ENCODE measurements around the gene ARHGAP15.

The ARHGAP15 gene

GRCh38 chr2:143254110-143254509 is 124.9 kb downstream of the ARHGAP15 start:
- no peak for TF ChIP-seq CTCF (conservative IDR thresholded peaks at IDR 0.05; ENCODE audit: low read depth, low read length)
- no peaks in the 10 kb centered on the region for H4K20me1 ChIP-seq (ENCODE audit: insufficient read depth)
- no peaks in the 10 kb centered on the region for H3K4me1 ChIP-seq (ENCODE audit: low read depth, poor library complexity, severe bottlenecking)
- H2AFZ ChIP-seq (ENCODE audit: low read depth), result no peak overlapping the region
- no peak overlapping the region for H3K4me3 ChIP-seq (IDR thresholded peaks at IDR 0.05; ENCODE audit: insufficient read depth, low read depth, low read length)
- H3K9ac ChIP-seq, result no peak overlapping the region
- H3K4me2 ChIP-seq, result no peak overlapping the region
- no peaks in the 10 kb centered on the region for H3K27me3 ChIP-seq (ENCODE audit: insufficient read depth, low read depth)
- no peaks in the 10 kb centered on the region for H3K79me2 ChIP-seq (ENCODE audit: insufficient read depth, low read depth)
- H3K36me3 ChIP-seq (ENCODE audit: insufficient read depth), result no peaks in the 10 kb centered on the region
- no peak overlapping the region for H3K27ac ChIP-seq

DNA sequence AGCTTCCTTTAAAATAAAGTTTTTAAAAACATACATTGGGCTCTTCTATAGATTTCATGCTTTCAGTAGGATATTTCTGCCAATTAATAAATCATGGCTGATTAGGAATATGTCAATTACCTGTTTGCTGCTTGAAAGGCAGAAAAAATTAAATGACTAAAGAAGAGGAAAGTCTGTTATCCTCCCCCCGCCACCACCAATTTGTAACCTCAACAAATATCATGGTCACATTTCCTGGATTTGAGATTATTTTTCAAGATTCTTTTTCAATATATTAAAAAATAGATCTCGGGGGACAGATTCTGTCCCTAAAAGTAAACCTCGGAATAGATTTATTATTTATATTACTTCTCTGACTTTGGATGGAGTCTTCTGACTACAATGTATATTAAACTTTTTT is 125.9 kb downstream of the ARHGAP15 start:
- Histone ChIP-seq H3K36me3 (ENCODE audit: insufficient read depth) (no peaks in the 10 kb centered on the region), H3K79me2 (ENCODE audit: insufficient read depth, low read depth) (no peaks in the 10 kb centered on the region), H3K9ac (no peak overlapping the region), H4K20me1 (ENCODE audit: insufficient read depth) (no peaks in the 10 kb centered on the region), H3K4me3 (IDR thresholded peaks at IDR 0.05; ENCODE audit: insufficient read depth, low read depth, low read length) (no peak overlapping the region), H3K27me3 (ENCODE audit: insufficient read depth, low read depth) (no peaks in the 10 kb centered on the region), H2AFZ (ENCODE audit: low read depth) (no peak overlapping the region), H3K4me1 (ENCODE audit: low read depth, poor library complexity, severe bottlenecking) (no peaks in the 10 kb centered on the region), H3K4me2 (no peak overlapping the region), H3K27ac (no peak overlapping the region)
- no peak for TF ChIP-seq CTCF (conservative IDR thresholded peaks at IDR 0.05; ENCODE audit: low read depth, low read length)

- Histone ChIP-seq H3K27me3 (ENCODE audit: insufficient read depth, low read depth) (no peaks in the 10 kb centered on the region), H3K27ac (no peak overlapping the region), H4K20me1 (ENCODE audit: insufficient read depth) (no peaks in the 10 kb centered on the region), H3K36me3 (ENCODE audit: insufficient read depth) (no peaks in the 10 kb centered on the region), H2AFZ (ENCODE audit: low read depth) (no peak overlapping the region), H3K9ac (no peak overlapping the region), H3K4me2 (no peak overlapping the region), H3K79me2 (ENCODE audit: insufficient read depth, low read depth) (no peaks in the 10 kb centered on the region), H3K4me3 (IDR thresholded peaks at IDR 0.05; ENCODE audit: insufficient read depth, low read depth, low read length) (no peak overlapping the region), H3K4me1 (ENCODE audit: low read depth, poor library complexity, severe bottlenecking) (no peaks in the 10 kb centered on the region)
- no peak for TF ChIP-seq CTCF (conservative IDR thresholded peaks at IDR 0.05; ENCODE audit: low read depth, low read length)
Measured at GRCh38 chr2:143255899-143256298, 126.7 kb downstream of the ARHGAP15 start.

- Histone ChIP-seq H3K4me2 (no peak overlapping the region), H3K9ac (no peak overlapping the region)
Measured at GRCh38 chr2:143258126-143258892, 129.1 kb downstream of the ARHGAP15 start.

More at GRCh38 chr2:143258126-143258892, 129.1 kb downstream of the ARHGAP15 start:
- H4K20me1 ChIP-seq (ENCODE audit: insufficient read depth), result no peaks in the 10 kb centered on the region
- H3K27ac ChIP-seq, result no peak overlapping the region
- H2AFZ ChIP-seq (ENCODE audit: low read depth), result no peak overlapping the region
- no peak for TF ChIP-seq CTCF (conservative IDR thresholded peaks at IDR 0.05; ENCODE audit: low read depth, low read length)
- H3K27me3 ChIP-seq (ENCODE audit: insufficient read depth, low read depth), result no peaks in the 10 kb centered on the region
- H3K79me2 ChIP-seq (ENCODE audit: insufficient read depth, low read depth), result no peaks in the 10 kb centered on the region
- no peaks in the 10 kb centered on the region for H3K4me1 ChIP-seq (ENCODE audit: low read depth, poor library complexity, severe bottlenecking)
- no peak overlapping the region for H3K4me3 ChIP-seq (IDR thresholded peaks at IDR 0.05; ENCODE audit: insufficient read depth, low read depth, low read length)
- H3K36me3 ChIP-seq (ENCODE audit: insufficient read depth), result no peaks in the 10 kb centered on the region

All from KMS-11 (cell line).